Endodermal cell (in vitro differentiated cells): ENCODE measurements around the gene SLC35F1. TPM values are rescaled to one million over a fixed set of nuclear protein-coding genes. Genes with fewer than 3 reads are reported as not detected.

ENCODE experiments used
- DNase-seq: peaks from one replicate; pipeline ENCODE4 v3.0.0-alpha.2; 2017
- H3K27ac ChIP-seq: 2 replicates; pipeline ENCODE4 v1.5.1; 2013; ENCODE audit warnings: mild to moderate bottlenecking, low read depth, low read length, moderate library complexity
- H3K27me3 ChIP-seq: 2 replicates; pipeline ENCODE4 v1.6.1; 2013; ENCODE audit warnings: mild to moderate bottlenecking, low read length, moderate library complexity; ENCODE audit not compliant: insufficient read depth, control insufficient read depth, poor library complexity, severe bottlenecking
- H3K36me3 ChIP-seq: 2 replicates; pipeline ENCODE4 v1.7.0; 2013; ENCODE audit warnings: mild to moderate bottlenecking, low read length, moderate library complexity; ENCODE audit not compliant: control insufficient read depth, insufficient read depth
- H3K4me1 ChIP-seq: one replicate; pipeline ENCODE4 v1.7.0; 2013; ENCODE audit warnings: low read length; ENCODE audit not compliant: control insufficient read depth, insufficient read depth
- H3K4me3 ChIP-seq: 2 replicates; pipeline ENCODE4 v1.5.1; 2013; ENCODE audit warnings: mild to moderate bottlenecking, low read length, moderate library complexity
- H3K9ac ChIP-seq: 2 replicates; pipeline ENCODE4 v1.6.1; 2013; ENCODE audit warnings: mild to moderate bottlenecking, low read length, moderate library complexity; ENCODE audit not compliant: poor library complexity, severe bottlenecking; ENCODE audit errors: extremely low read depth
- H3K9me3 ChIP-seq: 2 replicates; pipeline ENCODE4 v1.6.1; 2013; ENCODE audit warnings: mild to moderate bottlenecking, low read length, moderate library complexity; ENCODE audit not compliant: control insufficient read depth
- H3K27ac Mint-ChIP-seq: 2 replicates; pipeline ENCODE4 v1.8.0; 2020; ENCODE audit warnings: mixed read lengths
- H3K27me3 Mint-ChIP-seq: 2 replicates; pipeline ENCODE4 v1.8.0; 2021; ENCODE audit warnings: mild to moderate bottlenecking, mixed read lengths; ENCODE audit not compliant: insufficient read depth
- H3K36me3 Mint-ChIP-seq: 2 replicates; pipeline ENCODE4 v1.8.0; 2020; ENCODE audit warnings: low read depth, mixed read lengths
- H3K4me1 Mint-ChIP-seq: 2 replicates; pipeline ENCODE4 v1.8.0; 2020; ENCODE audit warnings: mixed read lengths
- H3K4me3 Mint-ChIP-seq: 2 replicates; pipeline ENCODE4 v1.8.0; 2020; ENCODE audit warnings: mild to moderate bottlenecking, moderate library complexity, mixed read lengths
- H3K9me3 Mint-ChIP-seq: 2 replicates; pipeline ENCODE4 v1.8.0; 2020; ENCODE audit warnings: mild to moderate bottlenecking, mixed read lengths
- CTCF ChIP-seq: fragments of 200-600 bp; sonication (generic); conservative IDR thresholded peaks from 2 replicates; pipeline ENCODE4 v1.5.0; 2021; ENCODE audit warnings: antibody characterized with exemption, mild to moderate bottlenecking
- WGBS, 2 experiments: methylation state at CpG; one replicate each; pipeline versions ENCODE4 v1.1.5 to v1.1.7; 2013; ENCODE audit warnings: missing lambda C conversion rate in 2 of 2, mixed read lengths in 1 of 2; ENCODE audit not compliant: insufficient coverage in 1 of 2, insufficient read length in 1 of 2; 5-methylcytosine and 5-hydroxymethylcytosine counted together
- total RNA-seq, 2 donors: library from RNA; stranded (reverse); fragmentation: NEBNext Ultra II Directional in 1 of 2; extraction: Animal tissue kit (Norgen Biotek cat#: 25700) in 1 of 2; gene quantifications; 2 replicates in 1 of 2; 3 replicates in 1 of 2; pipeline ENCODE4 v1.2.1, GENCODE V29; 2021

SLC35F1 gene
- total RNA-seq, 2 donors from 2014 or later = 6.7 to 12.8 TPM

DNA sequence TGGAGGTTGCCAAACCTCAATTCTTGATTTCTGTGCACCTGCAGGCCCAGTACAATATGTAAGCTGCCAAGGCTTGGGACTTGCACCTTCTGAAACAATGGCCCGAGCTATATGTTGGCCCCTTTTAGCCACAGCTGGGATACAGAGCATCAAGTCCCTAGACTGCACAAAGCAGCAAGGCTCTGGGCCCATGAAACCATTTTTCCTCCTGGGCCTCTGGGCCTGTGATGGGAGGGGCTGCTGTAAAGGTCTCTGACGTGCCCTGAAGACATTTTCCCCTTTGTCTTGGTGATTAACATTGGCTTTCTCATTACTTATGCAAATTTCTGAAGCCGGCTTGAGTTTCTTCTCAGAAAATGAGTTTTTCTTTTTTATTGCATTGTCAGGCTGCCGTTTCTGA, 40.5 kb upstream of the SLC35F1 start:
- no peak for DNase-seq
- Histone ChIP-seq H3K4me3 (no peak overlapping the region), H3K27ac (no peak overlapping the region), H3K4me1 (no peaks in the 10 kb centered on the region), H3K27me3 (no peaks in the 10 kb centered on the region), H3K9ac (no peak overlapping the region), H3K9me3 (peaks cover 12% of the 10 kb centered on the region), H3K36me3 (no peaks in the 10 kb centered on the region)
- Mint-ChIP-seq H3K36me3 (no peaks in the 10 kb centered on the region), H3K27ac (no peak overlapping the region), H3K4me1 (no peaks in the 10 kb centered on the region), H3K4me3 (no peak overlapping the region), H3K27me3 (no peaks in the 10 kb centered on the region), H3K9me3 (peaks cover 31% of the 10 kb centered on the region)
- no peak for TF ChIP-seq CTCF
- WGBS, 2 experiments = 70 to 87% methylated on average over 3 to 4 of the region's 4 CpGs

DNA sequence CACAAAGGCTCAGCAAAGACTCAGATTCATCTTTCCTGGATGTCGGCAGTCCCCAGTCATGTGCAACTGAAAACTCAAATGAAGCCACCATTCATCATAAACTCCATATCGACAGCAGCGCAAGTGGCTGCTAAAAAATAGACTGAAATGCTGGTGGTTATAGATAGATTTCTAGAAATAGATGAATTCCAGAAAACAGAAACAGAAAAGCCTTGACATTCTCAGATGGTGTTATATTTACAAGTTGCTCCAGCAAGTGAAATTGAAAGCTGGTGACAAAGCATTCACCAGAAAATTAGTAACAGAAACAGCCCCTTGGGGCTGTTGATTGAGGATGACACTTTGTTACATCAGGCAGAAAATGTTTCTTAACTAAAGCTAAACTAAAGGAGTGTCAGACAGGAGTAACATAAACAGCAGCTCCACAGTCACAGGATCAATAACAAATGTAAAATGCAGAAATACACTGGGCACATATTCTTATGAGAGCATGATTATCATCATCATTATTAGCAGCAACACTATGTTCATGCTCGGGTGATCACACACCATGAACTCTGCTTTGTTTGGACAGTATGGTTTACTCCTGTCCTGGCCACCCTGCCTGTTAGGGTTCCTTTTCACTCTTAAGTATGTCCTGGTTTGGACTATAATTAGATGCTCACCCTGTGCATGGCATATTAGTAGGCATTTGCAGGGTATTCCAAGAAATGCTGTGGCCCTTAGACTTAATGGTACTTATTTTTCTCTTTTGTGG, 36.4 kb upstream of the SLC35F1 start:
- no peaks in the 10 kb centered on the region for H3K4me1 Mint-ChIP-seq
- no peak overlapping the region for H3K4me3 ChIP-seq
- 96% methylated on average over 4 of the region's 4 CpGs; no CpG with 5 or more reads in 1 of the 2 experiments for WGBS, 2 experiments
- no peak for TF ChIP-seq CTCF
- no peaks in the 10 kb centered on the region for H3K27me3 Mint-ChIP-seq
- no peaks in the 10 kb centered on the region for H3K4me1 ChIP-seq
- H3K9ac ChIP-seq = no peak overlapping the region
- no peak overlapping the region for H3K27ac ChIP-seq
- H3K27me3 ChIP-seq = no peaks in the 10 kb centered on the region
- no peak overlapping the region for H3K27ac Mint-ChIP-seq
- H3K9me3 Mint-ChIP-seq = peaks cover 21% of the 10 kb centered on the region
- no peak overlapping the region for H3K4me3 Mint-ChIP-seq
- H3K9me3 ChIP-seq = peaks cover 12% of the 10 kb centered on the region
- no peaks in the 10 kb centered on the region for H3K36me3 ChIP-seq
- H3K36me3 Mint-ChIP-seq = no peaks in the 10 kb centered on the region
- DNase-seq = no peak

- Mint-ChIP-seq H3K9me3 (no peaks in the 10 kb centered on the region), H3K4me1 (no peaks in the 10 kb centered on the region), H3K27ac (no peak overlapping the region), H3K36me3 (no peaks in the 10 kb centered on the region), H3K27me3 (no peaks in the 10 kb centered on the region), H3K4me3 (no peak overlapping the region)
- no peak overlapping the region for H3K4me3 ChIP-seq
- TF ChIP-seq CTCF = no peak
- H3K9ac ChIP-seq = no peak overlapping the region
- no peak overlapping the region for H3K27ac ChIP-seq
- no peak for DNase-seq
- no peaks in the 10 kb centered on the region for H3K4me1 ChIP-seq
- H3K9me3 ChIP-seq = no peaks in the 10 kb centered on the region
- WGBS, 2 experiments = 70 to 86% methylated on average over 1 of the region's 1 CpG
- H3K27me3 ChIP-seq = no peaks in the 10 kb centered on the region
- no peaks in the 10 kb centered on the region for H3K36me3 ChIP-seq
Observed at GRCh38 chr6:117880824-117881223, 26.2 kb upstream of the SLC35F1 start.
